Neural progenitor cell (in vitro differentiated cells): ENCODE measurements around the gene GSTO2.

Experiments used
- EZH2 ChIP-seq: fragments of 200-600 bp; sonication (generic); IDR thresholded peaks from 2 replicates; pipeline ENCODE4 v1.6.1; 2017; ENCODE audit warnings: antibody characterized with exemption, mild to moderate bottlenecking, moderate library complexity
- EZH2phosphoT487 ChIP-seq: fragments of 200-600 bp; sonication (generic); IDR thresholded peaks from 2 replicates; pipeline ENCODE4 v1.6.1; 2017; ENCODE audit warnings: antibody characterized with exemption
- TF ChIP-seq, protein P1 (sequence below): fragments of 200-600 bp; sonication (generic); IDR thresholded peaks from 2 replicates; pipeline ENCODE4 v1.5.1; 2017; ENCODE audit warnings: antibody characterized with exemption, mild to moderate bottlenecking

DNA sequence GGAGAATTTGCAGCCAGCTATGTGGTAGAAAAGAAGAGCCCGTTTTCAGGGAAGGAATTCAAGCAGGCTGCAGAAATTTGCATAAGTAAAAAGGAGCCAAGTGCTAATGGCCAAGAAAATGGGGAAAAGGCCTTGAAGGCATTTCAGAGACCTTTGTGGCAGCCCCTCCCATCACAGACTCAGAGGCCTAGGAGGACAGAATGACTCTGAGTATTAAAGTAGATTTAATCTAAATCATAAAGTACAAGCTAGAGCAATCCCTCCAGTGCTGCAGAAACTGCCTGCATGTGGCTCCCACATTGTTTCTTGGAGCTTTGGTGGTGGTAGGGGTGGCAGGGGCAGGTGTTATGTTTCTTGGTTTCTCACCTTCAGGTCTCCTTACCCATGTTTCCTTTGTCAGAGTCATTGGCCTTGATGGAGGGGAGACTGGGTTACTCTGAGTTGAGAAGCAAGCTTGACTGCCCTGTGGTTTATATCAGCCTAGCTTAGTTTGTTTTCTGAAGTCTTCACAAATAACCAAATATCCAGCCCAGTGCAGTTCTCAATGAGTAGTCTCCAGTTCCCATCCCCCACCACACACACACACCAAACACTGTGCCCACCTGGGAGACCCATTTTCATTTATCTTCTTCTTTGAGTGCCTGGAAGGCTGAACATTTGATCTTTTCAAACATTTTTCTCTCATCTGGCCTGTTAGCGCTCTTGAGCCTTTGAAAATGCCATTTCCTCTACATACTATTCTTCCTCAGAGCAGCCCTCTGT is 34.8 kb downstream of the GSTO2 start:
- TF ChIP-seq, protein P1, sequence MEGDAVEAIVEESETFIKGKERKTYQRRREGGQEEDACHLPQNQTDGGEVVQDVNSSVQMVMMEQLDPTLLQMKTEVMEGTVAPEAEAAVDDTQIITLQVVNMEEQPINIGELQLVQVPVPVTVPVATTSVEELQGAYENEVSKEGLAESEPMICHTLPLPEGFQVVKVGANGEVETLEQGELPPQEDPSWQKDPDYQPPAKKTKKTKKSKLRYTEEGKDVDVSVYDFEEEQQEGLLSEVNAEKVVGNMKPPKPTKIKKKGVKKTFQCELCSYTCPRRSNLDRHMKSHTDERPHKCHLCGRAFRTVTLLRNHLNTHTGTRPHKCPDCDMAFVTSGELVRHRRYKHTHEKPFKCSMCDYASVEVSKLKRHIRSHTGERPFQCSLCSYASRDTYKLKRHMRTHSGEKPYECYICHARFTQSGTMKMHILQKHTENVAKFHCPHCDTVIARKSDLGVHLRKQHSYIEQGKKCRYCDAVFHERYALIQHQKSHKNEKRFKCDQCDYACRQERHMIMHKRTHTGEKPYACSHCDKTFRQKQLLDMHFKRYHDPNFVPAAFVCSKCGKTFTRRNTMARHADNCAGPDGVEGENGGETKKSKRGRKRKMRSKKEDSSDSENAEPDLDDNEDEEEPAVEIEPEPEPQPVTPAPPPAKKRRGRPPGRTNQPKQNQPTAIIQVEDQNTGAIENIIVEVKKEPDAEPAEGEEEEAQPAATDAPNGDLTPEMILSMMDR: no peak
- TF ChIP-seq EZH2 (no peak), EZH2phosphoT487 (no peak)
